Activated B cell treated with CpG ODN at 0.5 μM for 24 hours (primary cell): ENCODE measurements around the gene ROGDI. TPM values are rescaled to one million over a fixed set of nuclear protein-coding genes. Genes with fewer than 3 reads are reported as not detected.

ENCODE experiments used
- ATAC-seq: fragments of 200-7000 bp; cut with Tn5 transposase; one replicate; pipeline ENCODE4 v1.10.0; 2021; ENCODE audit warnings: low read depth, mild to moderate bottlenecking, moderate library complexity
- CTCF ChIA-PET: fragments of 350-600 bp; sonication (Branson Sonifier 250); formaldehyde crosslinking; loops from one replicate; lab custom pipeline; 2021; ENCODE audit warnings: antibody characterized with exemption; lab: Charles Lee
- POLR2A ChIA-PET: fragments of 350-600 bp; sonication (Branson Sonifier 250); formaldehyde crosslinking; loops from one replicate; lab custom pipeline; 2021; ENCODE audit warnings: antibody characterized with exemption; lab: Charles Lee
- DNase-seq: peaks from one replicate; pipeline ENCODE4 v3.0.0; 2022
- H3K27ac Mint-ChIP-seq: one replicate; pipeline ENCODE4 v1.8.0; 2020; ENCODE audit warnings: mixed read lengths
- H3K27me3 Mint-ChIP-seq: one replicate; pipeline ENCODE4 v1.8.0; 2021; ENCODE audit warnings: mixed read lengths
- H3K36me3 Mint-ChIP-seq: one replicate; pipeline ENCODE4 v1.8.0; 2021; ENCODE audit warnings: low read depth, mixed read lengths
- H3K4me1 Mint-ChIP-seq: one replicate; pipeline ENCODE4 v1.8.0; 2021; ENCODE audit warnings: mixed read lengths
- H3K4me3 Mint-ChIP-seq: one replicate; pipeline ENCODE4 v1.8.0; 2020; ENCODE audit warnings: mild to moderate bottlenecking, mixed read lengths
- H3K9me3 Mint-ChIP-seq: one replicate; pipeline ENCODE4 v1.8.0; 2020; ENCODE audit warnings: mixed read lengths
- CTCF ChIP-seq: fragments of 200-600 bp; IDR thresholded peaks from one replicate; pipeline ENCODE4 v1.8.0; 2022; ENCODE audit warnings: antibody characterized with exemption, mild to moderate bottlenecking
- intact Hi-C: fragments of 100-400 bp; cut with micrococcal nuclease; formaldehyde crosslinking; loops from one replicate; pipeline ENCODE4 v1.15.1; 2024
- total RNA-seq: library from RNA; stranded (reverse); gene quantifications from 2 replicates; pipeline ENCODE4 v1.2.3, GENCODE V29; 2022

The ROGDI gene
- total RNA-seq, 1 donor from 2014 or later: 6.8 TPM

GRCh38 chr16:4763791-4764190 lies 38.6 kb downstream of the ROGDI start:
- POLR2A ChIA-PET: no interaction called here

GRCh38 chr16:4762205-4762604 lies 40.2 kb downstream of the ROGDI start:
- H3K36me3 Mint-ChIP-seq: peaks cover 54% of the 10 kb centered on the region
- intact Hi-C loops: no loop called here
- POLR2A ChIA-PET: interaction anchor here (0.6 kb wide), 1 partner anchor 299 kb away, joined by 11 read pairs; no protein-coding TSS in a partner anchor

More at GRCh38 chr16:4763791-4764190, 38.6 kb downstream of the ROGDI start:
- intact Hi-C loops: no loop called here
- Mint-ChIP-seq H3K27me3 (no peaks in the 10 kb centered on the region), H3K27ac (no peak overlapping the region), H3K9me3 (no peaks in the 10 kb centered on the region), H3K36me3 (peaks cover 43% of the 10 kb centered on the region), H3K4me1 (peaks cover 24% of the 10 kb centered on the region), H3K4me3 (no peak overlapping the region)
- no peak for ATAC-seq
- no peak for DNase-seq
- no peak for TF ChIP-seq CTCF
- CTCF ChIA-PET: no interaction called here

GRCh38 chr16:4760221-4760910 lies 42.1 kb downstream of the ROGDI start:
- no peak for ATAC-seq
- H3K27ac Mint-ChIP-seq: no peak overlapping the region
- ChIA-PET CTCF (no interaction called here), POLR2A (interaction anchor here (1.1 kb wide), 1 partner anchor 8 kb away, joined by 3 read pairs; no protein-coding TSS in a partner anchor)
- no peak for DNase-seq
- intact Hi-C loops: no loop called here
- peaks cover 70% of the 10 kb centered on the region for H3K36me3 Mint-ChIP-seq
- no peak for TF ChIP-seq CTCF
- no peaks in the 10 kb centered on the region for H3K4me1 Mint-ChIP-seq
- H3K9me3 Mint-ChIP-seq: no peaks in the 10 kb centered on the region
- no peak overlapping the region for H3K4me3 Mint-ChIP-seq
- no peaks in the 10 kb centered on the region for H3K27me3 Mint-ChIP-seq

More at GRCh38 chr16:4762205-4762604, 40.2 kb downstream of the ROGDI start:
- no peak overlapping the region for H3K27ac Mint-ChIP-seq
- ATAC-seq (no peak), DNase-seq (no peak)
- CTCF ChIA-PET: no interaction called here
- H3K4me1 Mint-ChIP-seq: peaks cover 10% of the 10 kb centered on the region
- no peak overlapping the region for H3K4me3 Mint-ChIP-seq
- no peaks in the 10 kb centered on the region for H3K27me3 Mint-ChIP-seq
- H3K9me3 Mint-ChIP-seq: no peaks in the 10 kb centered on the region
- no peak for TF ChIP-seq CTCF

GRCh38 chr16:4755687-4756086 lies 46.7 kb downstream of the ROGDI start:
- POLR2A ChIA-PET: no interaction called here

More at GRCh38 chr16:4755687-4756086, 46.7 kb downstream of the ROGDI start:
- H3K4me1 Mint-ChIP-seq: no peaks in the 10 kb centered on the region
- ATAC-seq (no peak), DNase-seq (no peak)
- no peak overlapping the region for H3K27ac Mint-ChIP-seq
- CTCF ChIA-PET: no interaction called here
- peaks cover 70% of the 10 kb centered on the region for H3K36me3 Mint-ChIP-seq
- intact Hi-C loops: no loop called here
- H3K9me3 Mint-ChIP-seq: peaks cover 2% of the 10 kb centered on the region
- no peak for TF ChIP-seq CTCF
- H3K27me3 Mint-ChIP-seq: no peaks in the 10 kb centered on the region
- no peak overlapping the region for H3K4me3 Mint-ChIP-seq
